Jurkat, Clone E6-1 (cell line): ENCODE measurements around the gene EAF1.
A peak's percentile ranks its signal among the peaks of the same experiment; 100 is the strongest.
"Not testable (repeated sequence)": the region's sequence is repeated elsewhere in the genome, so short reads cannot be mapped to it uniquely, and the experiment has no call there.

Experiments used
- DNase-seq: peaks from one replicate; pipeline ENCODE4 v3.0.0-alpha.2; 2011; ENCODE audit warnings: low read depth, low spot score
- H3K4me3 ChIP-seq: 2 replicates; pipeline ENCODE4 v1.5.1; 2011; ENCODE audit warnings: mild to moderate bottlenecking, low read length, control low read depth, moderate library complexity

Gene EAF1

DNA sequence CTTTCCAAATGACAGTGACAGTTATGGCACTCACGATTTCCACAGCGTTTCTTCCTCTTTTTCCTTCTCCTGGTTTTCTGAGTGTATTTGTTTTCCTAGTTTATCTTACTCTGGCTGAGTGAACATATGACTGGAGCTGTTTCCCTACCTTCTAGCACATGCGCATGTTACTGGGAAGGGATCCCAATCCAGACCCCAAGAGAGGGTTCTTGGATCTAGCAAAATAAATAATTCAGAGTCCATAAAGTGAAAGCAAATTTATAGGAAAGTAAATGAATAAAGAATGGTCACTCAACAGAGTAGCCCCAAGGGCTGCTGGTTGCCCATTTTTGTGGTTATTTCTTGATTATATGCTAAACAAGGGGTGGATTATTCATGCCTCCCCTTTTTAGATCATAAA, 23.9 kb upstream of the EAF1 start:
- no peak for DNase-seq
- no peak overlapping the region for H3K4me3 ChIP-seq

DNA sequence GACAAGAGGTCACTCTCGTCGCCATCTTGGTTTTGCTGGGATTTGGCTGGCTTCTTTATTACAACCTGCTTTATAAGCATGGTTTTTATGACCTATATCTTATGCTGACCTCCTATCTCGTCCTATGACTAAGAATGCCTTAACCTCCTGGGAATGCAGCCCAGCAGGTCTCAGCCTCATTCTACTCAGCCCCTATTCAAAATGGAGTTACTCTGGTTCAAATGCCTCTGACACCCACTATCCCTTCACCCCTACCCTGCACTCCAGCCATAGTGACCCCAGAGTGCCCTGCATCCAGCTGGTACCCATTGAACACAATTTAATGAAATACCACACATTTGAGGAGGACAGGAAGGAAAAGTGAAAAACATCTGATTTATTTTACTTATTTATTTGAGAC, 23.4 kb upstream of the EAF1 start:
- no peak for DNase-seq
- H3K4me3 ChIP-seq = no peak overlapping the region

DNA sequence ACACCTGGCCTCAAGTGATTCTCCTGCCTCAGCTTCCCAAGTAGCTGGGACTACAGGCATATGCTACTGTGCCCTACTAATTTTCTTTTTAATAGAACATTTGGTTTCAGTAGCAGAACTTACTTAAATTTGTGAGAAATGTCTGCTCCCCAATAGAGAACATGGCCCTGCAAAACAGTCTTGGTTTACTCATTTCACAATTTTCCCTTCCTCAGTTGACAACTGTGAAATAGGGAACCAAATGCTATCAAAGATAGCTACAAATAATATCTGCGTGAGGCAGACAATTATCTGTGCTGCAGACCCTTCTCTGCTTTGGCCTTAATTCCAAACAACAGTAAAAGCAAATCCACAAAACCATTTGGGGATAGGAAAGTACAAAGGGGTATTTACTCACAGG, 22.6 kb upstream of the EAF1 start:
- no peak overlapping the region for H3K4me3 ChIP-seq
- no peak for DNase-seq

DNA sequence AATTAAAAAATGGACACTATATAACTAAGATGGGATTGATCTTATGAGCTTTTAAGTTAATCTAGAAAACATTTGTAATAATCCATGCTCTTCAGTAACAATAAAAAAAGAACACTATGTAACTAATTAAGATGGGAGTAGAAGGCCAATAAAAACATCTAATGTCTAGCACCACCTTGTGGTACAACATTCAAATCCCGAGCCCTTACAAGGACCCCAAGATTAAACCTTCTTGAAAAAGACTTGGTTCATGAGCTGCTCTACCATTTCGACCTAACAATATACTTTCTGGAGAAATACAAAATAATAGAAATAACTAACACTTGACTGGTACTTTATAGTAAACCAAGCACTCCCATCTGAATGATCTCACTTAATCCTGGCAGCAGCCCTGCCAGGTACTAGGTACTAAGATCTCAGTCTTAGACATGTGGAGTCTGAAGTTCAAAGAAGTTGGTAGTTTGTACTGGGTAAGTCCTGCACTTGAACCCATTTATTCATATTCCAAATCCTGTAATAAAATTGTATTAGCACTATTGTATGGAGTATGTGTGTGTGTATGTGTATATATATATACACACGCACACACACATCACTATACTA, 21.8 kb upstream of the EAF1 start:
- no peak overlapping the region for H3K4me3 ChIP-seq
- peak; percentile 73 for DNase-seq

DNA sequence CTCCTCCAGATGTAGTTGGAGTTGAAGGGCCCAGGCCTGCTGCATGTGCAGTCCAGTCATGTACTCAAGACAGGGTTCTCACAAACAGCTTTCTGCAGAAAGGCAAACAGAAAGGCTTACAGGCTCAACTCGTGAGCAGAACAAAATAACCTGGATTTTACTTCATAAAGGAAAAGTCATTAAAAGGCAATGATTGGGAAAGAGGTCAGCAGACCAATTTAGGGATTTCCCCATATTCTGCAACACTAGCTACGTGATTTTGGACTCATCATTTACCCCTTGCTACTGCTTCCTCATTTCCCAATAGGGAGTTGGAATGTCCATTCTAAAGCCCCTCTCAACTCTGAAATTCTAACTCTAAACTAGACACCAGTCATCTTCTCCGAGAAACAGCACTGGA, 18.2 kb upstream of the EAF1 start:
- DNase-seq = no peak
- no peak overlapping the region for H3K4me3 ChIP-seq

DNA sequence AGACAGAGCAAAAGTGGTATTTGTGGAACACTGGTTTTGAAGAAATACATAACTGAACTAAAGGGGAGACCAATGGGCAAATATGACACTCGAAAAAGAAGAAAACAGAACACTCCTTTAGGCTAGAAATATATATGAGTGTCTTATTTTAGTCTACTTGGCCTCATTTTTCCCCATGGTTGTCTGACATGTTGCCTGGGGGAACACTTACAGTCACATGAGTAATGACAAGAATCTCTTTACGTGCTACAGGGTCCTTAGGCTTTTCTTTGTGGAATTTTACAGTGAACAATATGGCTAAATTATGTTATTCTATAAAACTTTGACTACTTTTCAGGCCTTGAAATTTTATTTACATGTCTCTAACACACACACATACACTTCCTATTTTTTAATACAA, 17.6 kb upstream of the EAF1 start:
- DNase-seq = no peak

DNA sequence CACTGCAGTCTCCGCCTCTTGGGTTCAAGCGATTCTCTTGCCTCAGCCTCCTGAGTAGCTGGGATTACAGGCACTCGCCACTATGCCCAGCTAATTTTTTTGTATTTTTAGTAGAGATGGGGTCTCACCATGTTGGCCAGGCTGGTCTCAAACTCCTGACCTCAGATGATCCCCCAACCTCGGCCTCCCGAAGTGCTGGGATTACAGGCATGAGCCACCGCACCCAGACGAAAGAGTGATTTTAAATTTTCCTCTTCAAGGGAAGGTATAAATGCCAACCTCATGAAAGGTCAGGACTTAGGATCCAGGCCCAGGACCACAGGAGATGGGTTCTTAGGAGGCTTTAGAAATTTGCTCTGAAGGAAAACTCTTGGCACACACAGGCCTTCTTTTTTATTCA, 16.4 kb upstream of the EAF1 start:
- not testable (repeated sequence) for H3K4me3 ChIP-seq, DNase-seq

More for the DNA sequence above, 17.6 kb upstream of the EAF1 start:
- no peak overlapping the region for H3K4me3 ChIP-seq

DNA sequence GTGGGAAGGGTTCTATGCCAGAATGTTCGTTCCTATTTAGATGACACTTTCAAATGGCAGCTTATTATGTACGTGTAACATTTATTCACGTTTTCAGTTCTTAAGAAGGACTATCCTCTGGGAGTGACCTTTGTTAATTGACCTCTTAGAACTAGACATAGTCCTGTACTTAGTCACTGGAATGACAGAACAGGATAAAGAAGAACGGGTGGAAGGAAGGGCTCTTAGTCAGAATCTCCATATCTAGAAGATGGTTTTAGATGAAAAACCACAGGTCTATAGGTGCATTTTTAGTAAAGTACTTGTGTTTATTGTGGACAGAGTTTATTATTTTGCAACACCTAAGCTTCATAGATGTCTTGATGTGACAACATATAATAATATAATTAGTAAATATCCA, 6.5 kb upstream of the EAF1 start:
- DNase-seq = no peak
- no peak overlapping the region for H3K4me3 ChIP-seq

DNA sequence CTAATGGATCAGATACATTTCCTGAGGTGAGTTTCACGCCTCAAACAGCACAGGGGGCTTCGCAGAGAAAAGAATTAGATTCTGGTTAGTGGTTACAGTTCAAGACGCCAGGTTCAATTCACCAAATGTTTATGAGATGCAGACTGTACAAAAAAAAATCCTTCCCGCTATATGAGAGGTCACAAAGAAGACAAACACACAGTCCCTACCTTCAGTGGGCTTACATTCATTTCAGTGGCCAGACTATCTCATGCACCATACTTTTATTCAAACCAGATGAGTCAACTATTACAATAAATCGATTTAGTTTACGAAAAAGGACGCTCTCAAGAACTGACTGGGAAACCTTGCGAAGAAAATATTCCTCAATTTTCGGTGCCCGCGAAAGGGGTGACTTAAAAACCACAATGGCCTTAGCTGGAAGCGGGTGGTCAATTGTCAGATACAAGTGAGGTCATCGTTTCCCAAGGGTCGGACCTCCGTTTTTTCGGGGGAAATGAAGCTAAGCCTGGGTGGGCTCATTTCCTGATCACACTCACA, 749 bp upstream of the EAF1 start:
- DNase-seq = no peak
- peak overlapping the region; percentile 78 for H3K4me3 ChIP-seq

DNA sequence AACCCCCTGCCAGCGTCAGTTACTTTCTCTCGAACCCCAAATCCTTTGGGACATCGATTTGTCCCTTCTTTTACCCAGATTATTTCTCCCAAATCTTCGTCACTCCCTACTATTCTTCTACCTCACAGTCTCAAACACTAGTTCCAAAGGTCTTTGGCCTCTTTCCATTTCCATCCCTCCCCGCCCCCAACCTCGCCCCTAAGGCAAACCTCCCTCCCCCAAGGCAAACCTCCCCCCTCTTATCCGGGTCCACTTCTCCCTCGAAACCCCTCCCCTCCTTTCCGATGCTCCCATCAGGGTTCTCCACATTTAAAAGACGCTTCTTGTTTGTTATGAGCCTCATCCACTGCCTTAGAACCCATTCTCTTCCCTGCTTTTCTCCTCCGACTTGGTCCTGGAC, 583 bp downstream of the EAF1 start:
- no peak for DNase-seq

DNA sequence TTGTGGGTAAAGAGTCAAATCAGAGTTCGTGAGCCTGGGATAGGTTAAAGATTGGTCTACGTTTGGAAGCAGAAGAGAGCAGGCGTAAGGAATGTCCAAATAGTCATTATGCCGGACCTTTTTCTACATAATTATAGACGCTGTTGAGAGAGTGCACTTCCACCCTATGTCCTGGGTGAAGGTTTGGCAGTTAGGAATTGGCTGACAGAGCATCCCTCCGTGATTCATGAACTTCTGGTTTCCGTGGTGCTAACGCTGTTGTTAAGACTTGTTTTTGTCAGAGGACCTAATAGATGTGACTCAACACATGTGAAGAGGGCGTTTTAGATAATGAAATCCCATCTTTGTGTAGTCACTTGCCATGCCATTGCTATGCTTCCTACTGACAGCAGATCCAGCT, 1.1 kb downstream of the EAF1 start:
- no peak for DNase-seq
- H3K4me3 ChIP-seq = peak overlapping the region; percentile 78

More for the DNA sequence above, 583 bp downstream of the EAF1 start:
- peak overlapping the region; percentile 78 for H3K4me3 ChIP-seq

DNA sequence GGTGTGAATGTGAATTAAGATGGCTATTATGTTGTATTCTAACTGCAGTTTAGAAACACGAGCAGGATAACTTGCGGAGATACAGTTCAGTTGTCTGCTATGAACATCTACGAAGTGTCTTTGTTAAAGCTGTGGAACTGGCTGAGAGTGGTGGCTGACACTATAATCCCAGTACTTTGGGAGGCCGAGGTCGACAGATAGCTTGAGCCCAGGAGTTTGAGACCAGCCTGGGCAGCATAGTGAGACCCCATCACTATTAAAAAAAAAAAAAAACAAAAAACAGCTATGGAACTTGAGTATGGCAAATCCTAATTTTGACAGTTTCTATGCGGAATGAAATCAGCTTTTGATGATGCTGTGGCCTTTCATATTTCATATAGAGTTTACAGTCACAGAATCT, 1.7 kb downstream of the EAF1 start:
- H3K4me3 ChIP-seq = peak overlapping the region; percentile 78
- no peak for DNase-seq

DNA sequence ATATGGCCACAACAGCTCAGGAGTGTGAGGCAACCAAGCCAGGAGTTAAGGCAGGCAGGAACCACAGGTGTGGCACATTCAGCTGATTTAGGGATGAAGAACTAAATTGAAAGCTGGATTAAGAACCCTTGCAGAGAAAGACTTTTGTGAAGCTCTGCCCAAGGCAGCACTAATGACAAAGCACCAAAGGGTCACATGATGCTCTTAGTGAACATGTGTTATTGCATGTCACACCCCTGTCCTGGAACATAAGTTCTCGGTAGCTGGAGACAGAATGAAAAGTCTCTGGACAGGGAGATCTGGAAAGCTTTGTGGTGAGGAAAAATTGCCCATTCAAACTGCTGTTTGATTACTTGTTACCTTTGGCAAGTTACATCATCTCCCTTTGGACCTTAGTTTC, 3.2 kb downstream of the EAF1 start:
- no peak for DNase-seq
- no peak overlapping the region for H3K4me3 ChIP-seq

DNA sequence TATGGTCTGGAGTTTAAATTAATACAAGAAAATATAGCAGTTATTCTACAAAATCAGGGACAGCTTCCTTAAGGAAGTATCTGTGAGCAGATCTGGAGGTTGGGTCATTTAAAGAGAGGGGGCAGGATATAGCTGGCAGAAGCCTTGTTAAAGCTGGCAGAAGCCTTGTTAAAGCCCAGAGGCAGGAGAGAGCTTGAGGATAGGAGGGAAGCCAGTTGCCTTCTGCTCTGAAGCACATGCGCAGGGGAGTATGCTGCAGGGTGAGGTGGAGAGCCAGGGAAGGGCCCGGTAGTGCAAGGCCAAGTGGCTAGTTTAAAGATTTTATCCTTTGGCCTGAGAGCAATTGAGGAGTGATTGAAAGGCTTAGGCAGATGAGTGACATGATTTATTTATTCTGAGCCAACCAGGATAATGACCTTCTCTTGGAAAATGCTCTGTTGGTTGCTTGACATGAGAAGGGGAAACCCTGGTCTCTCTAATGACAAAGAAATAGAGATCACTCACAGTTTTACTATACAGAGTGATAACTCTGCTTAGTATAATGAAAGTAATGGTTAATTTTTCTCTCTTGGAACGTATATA, 3.9 kb downstream of the EAF1 start:
- no peak overlapping the region for H3K4me3 ChIP-seq
- no peak for DNase-seq

DNA sequence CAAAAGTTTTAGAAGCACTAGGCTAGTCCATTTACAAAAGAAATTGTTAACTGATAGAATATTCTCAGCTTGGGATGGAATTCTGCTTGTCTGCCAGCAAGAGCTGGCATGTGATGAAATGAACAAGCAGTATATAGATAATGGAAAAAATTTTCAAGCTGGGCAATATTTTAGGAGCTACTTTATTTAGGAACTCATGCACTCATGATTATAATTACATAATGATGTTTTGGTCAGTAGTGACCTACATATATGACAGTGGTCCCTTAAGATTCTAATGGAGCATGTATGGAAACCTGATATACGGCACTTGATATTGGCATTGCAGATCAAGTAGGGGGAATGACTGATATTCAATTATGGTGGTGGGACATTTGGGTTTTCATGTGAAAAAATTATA, 6.1 kb downstream of the EAF1 start:
- DNase-seq = no peak
- H3K4me3 ChIP-seq = no peak overlapping the region

DNA sequence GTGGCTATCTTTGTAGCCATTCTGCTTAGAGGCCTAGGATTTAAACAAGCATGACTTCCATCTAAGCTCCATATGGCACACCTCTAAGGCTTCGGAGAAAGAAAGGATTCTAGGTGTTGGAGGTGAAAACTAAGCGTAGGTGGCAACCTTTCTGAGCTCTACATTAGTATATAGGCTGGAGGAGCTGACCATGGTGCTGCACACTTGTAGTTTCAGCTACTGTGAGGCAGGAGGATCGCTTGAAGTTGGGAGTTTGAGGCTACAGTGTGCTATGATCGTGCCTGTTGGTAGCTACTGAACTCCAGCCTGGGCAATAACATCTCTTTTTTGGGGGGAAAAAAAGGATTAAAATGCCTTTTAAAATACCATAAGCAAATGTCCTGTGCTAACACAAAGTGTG, 7.4 kb downstream of the EAF1 start:
- H3K4me3 ChIP-seq = no peak overlapping the region
- DNase-seq = no peak

DNA sequence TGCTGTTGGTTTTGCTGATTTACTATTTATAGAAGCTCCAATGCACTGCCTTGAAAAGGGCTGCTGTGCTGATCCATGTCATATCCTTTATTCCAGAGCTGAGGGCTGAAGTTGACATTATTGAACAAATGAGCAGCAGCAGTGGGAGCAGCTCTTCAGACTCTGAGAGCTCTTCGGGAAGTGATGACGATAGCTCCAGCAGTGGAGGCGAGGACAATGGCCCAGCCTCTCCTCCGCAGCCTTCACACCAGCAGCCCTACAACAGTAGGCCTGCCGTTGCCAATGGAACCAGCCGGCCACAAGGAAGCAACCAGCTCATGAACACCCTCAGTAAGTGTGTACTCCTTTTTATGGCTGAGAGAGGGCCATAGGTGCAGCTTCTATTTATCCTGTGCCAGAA, 8.8 kb downstream of the EAF1 start:
- DNase-seq = no peak
- no peak overlapping the region for H3K4me3 ChIP-seq

DNA sequence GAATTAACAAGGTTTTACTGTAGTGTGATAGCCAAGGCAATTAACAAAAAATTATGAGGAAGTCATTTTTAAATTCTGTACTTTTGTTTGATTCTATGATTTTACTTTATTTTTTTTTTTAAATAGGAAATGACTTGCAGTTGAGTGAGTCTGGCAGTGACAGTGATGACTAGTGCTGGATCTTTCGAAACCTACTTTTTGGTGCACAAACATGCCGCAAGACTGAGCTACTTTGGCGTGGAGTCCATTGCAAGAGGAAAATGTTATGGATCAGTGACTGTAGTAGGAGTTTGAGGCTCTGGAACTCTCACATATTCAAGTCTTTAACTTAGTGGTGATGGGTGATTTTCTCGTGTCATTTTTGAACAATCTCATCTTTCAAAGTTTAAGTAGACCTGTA, 11.6 kb downstream of the EAF1 start:
- no peak overlapping the region for H3K4me3 ChIP-seq
- no peak for DNase-seq

DNA sequence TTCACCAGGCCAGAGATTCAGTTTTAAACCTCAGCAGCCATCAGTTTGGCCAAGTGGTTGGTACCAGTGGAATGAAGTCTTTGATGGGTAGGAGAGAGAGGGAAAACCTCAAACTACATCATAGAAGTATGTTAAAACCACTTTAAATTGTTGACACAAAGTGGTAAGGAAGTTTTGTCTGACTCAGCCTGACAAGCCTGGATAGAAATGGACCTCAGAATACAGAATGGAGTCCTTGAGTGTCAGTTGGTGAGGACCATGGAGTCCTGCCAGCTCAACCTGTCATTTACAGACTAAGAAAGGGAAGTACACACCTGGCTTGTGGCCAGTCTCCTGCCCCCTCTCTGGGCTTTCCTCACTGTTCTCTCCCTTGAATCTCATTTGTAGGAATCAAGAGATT, 12.1 kb downstream of the EAF1 start:
- no peak overlapping the region for H3K4me3 ChIP-seq
- no peak for DNase-seq

DNA sequence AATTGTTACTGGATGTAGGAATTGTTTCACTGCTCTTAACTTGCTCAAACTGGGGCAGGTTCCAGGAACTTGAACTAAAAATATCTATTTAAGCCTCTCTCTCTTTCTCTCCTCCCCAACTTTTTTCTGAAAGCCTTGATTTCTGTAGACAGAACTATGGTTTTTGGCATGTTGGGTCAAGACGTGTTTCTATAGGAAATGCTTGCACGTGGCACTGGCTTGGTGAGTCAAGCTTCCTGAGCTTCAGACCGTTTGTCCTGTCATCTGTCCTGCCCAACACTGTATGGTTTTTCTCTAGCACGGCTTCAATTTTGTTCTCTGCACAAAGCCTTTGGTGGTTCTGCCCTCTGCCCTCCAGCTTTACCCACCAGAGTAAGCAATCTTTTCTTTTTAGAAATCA, 13.5 kb downstream of the EAF1 start:
- no peak overlapping the region for H3K4me3 ChIP-seq
- DNase-seq = no peak

DNA sequence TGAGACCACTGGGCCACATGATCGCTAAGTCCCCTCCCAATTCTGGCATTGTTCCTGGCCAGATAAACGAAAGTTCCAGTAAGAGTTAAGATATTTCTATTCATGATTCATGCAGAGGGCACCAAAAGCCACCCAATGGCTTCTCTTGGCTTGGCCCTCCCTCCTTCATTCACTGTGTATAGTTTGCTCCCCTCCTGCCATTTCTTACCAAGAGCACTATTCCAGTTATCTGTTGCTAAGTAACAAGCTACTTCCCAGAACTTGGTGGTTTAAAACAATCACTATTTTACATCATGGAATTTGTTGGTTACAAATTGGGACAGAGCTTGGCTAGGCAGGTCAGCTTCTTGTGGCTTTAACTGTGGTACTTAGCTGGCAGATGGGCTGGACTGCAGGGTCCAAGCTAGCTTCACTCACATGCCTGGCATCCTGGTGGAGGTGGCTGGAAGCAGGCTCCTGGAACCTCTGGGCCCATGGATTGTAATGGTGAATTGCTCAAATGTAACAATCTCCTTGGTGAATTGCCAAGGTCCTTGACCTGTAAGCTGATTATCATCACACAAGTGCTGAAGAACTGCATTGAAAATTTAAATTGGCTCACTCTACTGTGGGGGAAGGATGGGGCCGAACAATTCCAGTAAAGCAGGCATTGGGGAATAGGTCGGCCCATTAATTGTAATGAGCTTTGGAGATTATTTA, 16.6 kb downstream of the EAF1 start:
- DNase-seq = no peak

More for the DNA sequence above, 16.6 kb downstream of the EAF1 start:
- no peak overlapping the region for H3K4me3 ChIP-seq
